Urinary bladder (tissue), 4 donors: ENCODE measurements around the gene PRKCE. TPM values are rescaled to one million over a fixed set of nuclear protein-coding genes. Genes with fewer than 3 reads are reported as not detected.

ENCODE experiments used
- DNase-seq: peaks from one replicate; pipeline ENCODE4 v3.0.0-alpha.2; 2015; ENCODE audit errors: extremely low spot score
- H3K27ac ChIP-seq: one replicate; pipeline ENCODE4 v1.5.1; 2013; ENCODE audit warnings: low read depth, mild to moderate bottlenecking, moderate library complexity
- H3K36me3 ChIP-seq: one replicate; pipeline ENCODE4 v1.6.1; 2013; ENCODE audit warnings: mild to moderate bottlenecking, moderate library complexity; ENCODE audit not compliant: insufficient read depth
- H3K4me1 ChIP-seq: one replicate; pipeline ENCODE4 v1.6.1; 2013; ENCODE audit warnings: mild to moderate bottlenecking, moderate library complexity; ENCODE audit not compliant: insufficient read depth
- H3K4me3 ChIP-seq: one replicate; pipeline ENCODE4 v1.5.1; 2013; ENCODE audit warnings: low read depth, low read length
- WGBS: extraction: QIAGEN DNeasy Blood & Tissue Kit; methylation state at CpG from one replicate; pipeline ENCODE4 v1.1.7; 2013; 5-methylcytosine and 5-hydroxymethylcytosine counted together
- polyA plus RNA-seq: library from polyadenylated mRNA; stranded (reverse); fragments of 200-250 nt; gene quantifications from one replicate; pipeline ENCODE4 v1.2.3, GENCODE V29; 2013
- total RNA-seq: library from RNA; depleted of rRNA; stranded (reverse); fragments of >200 nt; gene quantifications from one replicate; pipeline ENCODE4 v1.2.3, GENCODE V29; 2014
- donor health status: healthy with polysubstance abuse.
- donor health status: healthy.

The PRKCE gene
- total and polyA plus RNA-seq, 2 donors = 9.9 to 29.7 TPM

DNA sequence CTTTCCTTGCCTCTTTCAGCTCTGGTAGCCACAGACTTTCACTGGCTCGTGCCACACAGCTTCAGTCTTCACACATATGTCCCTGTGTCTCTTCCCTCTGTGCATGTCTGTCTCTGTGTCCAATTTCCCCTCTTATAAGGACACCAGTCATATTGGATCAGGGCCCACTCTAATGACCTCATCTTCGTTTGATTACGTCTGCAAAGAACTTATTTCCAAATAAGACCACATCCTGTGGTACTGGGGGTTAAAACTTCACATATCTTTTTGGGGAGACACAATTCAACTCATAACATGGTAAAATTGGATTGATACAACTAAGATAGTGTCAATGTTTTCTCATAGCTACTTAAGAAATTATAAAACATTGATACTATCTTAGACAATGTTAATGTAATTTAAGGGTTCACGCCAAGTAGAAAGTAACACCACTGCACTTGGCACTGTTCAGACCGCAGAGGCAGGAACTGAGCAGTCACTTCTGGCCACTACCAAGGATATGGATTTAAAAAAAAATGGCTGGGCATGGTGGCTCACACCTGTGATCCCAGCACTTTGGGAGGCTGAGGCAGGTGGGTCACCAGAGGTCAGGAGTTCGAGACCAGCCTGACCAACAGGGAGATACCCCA, 526.1 kb downstream of the PRKCE start:
- DNase-seq = no peak
- H3K4me3 ChIP-seq = no peak overlapping the region
- 93% methylated on average over 6 of the region's 6 CpGs for WGBS
- no peaks in the 10 kb centered on the region for H3K4me1 ChIP-seq
- H3K36me3 ChIP-seq = no peaks in the 10 kb centered on the region
- no peak overlapping the region for H3K27ac ChIP-seq

DNA sequence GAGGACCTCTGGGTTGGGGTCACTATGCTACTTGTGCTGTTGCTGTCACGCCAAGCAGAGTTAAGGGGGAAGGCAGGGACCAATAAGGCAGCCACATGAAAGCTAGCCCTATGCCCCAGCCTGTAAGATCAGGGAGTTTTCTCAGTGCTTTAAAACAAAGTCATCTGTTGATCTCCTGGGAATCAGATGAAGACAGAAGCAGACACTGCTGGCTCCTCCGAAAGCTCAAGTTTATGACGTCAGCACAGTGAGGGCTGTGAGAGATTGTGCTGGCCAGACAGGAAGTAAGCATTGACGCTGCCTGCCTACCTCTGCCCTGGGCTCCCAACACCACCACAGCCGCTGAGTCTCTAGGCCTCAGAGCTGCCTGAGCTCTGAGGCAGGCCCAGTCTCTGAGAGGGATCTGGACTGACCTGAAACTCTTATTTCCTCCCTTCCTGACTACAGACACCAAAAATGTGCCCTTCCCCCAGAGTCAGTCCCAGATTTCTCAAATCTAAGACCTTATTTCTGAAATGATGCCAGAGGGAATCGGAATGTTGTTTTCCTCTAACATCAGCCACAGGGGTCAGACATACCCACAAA, 527.7 kb downstream of the PRKCE start:
- DNase-seq = peak; percentile 32
- no peaks in the 10 kb centered on the region for H3K4me1 ChIP-seq
- peak overlapping the region; percentile 64 for H3K27ac ChIP-seq
- H3K4me3 ChIP-seq = no peak overlapping the region
- WGBS = 31% methylated on average over 6 of the region's 6 CpGs
- H3K36me3 ChIP-seq = no peaks in the 10 kb centered on the region

DNA sequence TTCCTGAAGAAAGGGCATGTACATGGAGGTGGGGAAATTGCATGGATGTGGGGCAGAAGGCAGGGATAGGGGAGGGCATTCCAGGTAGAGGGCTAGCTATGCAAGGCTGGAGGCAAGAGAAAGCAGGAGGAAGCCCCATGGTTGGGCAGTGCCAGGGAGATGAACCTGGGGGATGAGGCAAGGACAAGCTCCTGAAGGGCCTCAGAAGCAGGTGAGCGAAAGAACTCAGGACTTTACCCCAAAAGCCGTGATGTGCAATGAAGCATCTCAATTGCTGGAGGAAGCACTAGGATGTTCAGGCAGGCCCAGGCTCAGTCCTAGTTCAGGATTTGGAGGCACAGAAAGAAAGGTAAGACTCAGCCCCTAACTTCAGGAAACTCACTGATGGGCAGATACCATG, 528.7 kb downstream of the PRKCE start:
- no peak for DNase-seq
- 98% methylated on average over 2 of the region's 2 CpGs for WGBS

DNA sequence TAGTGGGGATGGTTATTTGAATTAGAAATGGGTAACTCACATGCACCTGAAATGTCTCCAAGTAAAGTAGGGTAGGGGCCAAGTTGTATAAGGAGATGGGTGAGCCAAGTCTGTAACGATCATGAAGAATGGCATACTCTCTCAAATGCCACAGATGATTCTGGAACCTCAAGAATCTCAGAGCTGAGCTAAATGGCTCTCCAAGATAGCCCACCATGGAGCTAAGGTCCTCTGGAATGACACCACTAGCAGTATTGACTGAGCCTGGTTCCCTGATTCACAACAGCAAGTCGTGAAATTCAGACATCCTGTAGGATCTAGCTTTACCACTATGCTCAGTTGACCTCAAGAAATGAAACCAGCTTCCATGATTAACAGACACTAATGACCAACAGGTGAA, 529.8 kb downstream of the PRKCE start:
- Histone ChIP-seq H3K4me3 (no peak overlapping the region), H3K27ac (no peak overlapping the region), H3K4me1 (no peaks in the 10 kb centered on the region), H3K36me3 (no peaks in the 10 kb centered on the region)
- 92% methylated on average over 2 of the region's 2 CpGs for WGBS
- no peak for DNase-seq

More for the DNA sequence above, 528.7 kb downstream of the PRKCE start:
- Histone ChIP-seq H3K4me1 (no peaks in the 10 kb centered on the region), H3K36me3 (no peaks in the 10 kb centered on the region), H3K27ac (no peak overlapping the region), H3K4me3 (no peak overlapping the region)

DNA sequence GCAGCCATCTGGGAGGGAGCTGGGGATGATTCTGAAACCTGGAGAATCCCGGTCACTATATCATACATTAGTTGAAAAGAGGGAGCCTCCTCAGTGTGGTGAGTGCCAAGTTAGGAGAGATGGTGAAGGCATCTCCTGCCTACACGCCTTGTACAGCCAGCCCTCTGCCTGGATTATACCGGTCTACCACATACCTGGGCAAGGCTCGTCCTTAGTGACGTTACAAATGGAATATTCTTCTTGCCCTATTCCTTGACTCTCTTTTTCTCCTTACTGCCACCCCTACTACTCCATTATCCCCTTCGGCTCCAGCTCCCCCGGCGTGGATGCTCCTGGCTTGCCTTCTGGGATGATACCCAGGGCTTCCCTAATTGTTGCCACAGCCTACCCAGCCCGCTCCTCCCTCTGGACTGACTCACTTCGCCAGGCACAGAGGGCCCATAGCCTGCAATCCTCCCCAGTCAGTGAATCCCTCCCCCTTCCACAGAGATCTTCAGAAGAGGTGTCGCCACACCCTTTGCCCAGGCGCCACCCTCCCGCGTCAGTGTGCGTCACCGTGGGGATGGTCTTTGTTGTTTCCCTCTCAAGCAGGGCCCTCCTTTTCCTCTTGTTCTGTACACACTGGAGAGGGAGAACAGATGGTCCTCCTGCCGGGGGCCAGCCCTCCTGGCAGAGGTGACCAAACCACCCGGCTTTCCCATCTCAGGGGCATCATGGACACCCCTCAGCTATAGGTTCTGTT, 530.5 kb downstream of the PRKCE start:
- no peak for DNase-seq
- Histone ChIP-seq H3K27ac (no peak overlapping the region), H3K36me3 (no peaks in the 10 kb centered on the region), H3K4me3 (no peak overlapping the region), H3K4me1 (no peaks in the 10 kb centered on the region)
- 97% methylated on average over 18 of the region's 18 CpGs for WGBS

DNA sequence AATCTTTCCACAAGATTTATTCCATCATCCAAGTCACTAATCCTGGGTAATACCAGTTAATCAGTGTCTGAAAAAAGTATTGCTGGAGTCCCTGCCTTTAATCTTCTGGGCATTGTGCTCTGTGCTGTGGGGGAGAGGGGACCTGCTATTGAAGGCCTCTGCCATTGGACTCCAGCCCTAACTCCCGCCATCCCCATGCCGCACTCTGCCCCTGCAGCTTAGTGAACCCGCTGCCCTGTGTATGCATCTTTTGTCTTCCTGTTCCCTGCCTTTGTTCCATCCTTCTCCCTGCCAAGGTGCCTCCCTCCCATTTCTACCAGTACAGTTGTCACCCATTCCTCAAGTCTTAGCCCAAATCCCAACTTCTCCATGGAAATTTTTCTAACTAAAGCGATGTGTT, 532.0 kb downstream of the PRKCE start:
- Histone ChIP-seq H3K27ac (no peak overlapping the region), H3K4me3 (no peak overlapping the region), H3K36me3 (no peaks in the 10 kb centered on the region), H3K4me1 (no peaks in the 10 kb centered on the region)
- WGBS = 98% methylated on average over 4 of the region's 4 CpGs
- DNase-seq = no peak

DNA sequence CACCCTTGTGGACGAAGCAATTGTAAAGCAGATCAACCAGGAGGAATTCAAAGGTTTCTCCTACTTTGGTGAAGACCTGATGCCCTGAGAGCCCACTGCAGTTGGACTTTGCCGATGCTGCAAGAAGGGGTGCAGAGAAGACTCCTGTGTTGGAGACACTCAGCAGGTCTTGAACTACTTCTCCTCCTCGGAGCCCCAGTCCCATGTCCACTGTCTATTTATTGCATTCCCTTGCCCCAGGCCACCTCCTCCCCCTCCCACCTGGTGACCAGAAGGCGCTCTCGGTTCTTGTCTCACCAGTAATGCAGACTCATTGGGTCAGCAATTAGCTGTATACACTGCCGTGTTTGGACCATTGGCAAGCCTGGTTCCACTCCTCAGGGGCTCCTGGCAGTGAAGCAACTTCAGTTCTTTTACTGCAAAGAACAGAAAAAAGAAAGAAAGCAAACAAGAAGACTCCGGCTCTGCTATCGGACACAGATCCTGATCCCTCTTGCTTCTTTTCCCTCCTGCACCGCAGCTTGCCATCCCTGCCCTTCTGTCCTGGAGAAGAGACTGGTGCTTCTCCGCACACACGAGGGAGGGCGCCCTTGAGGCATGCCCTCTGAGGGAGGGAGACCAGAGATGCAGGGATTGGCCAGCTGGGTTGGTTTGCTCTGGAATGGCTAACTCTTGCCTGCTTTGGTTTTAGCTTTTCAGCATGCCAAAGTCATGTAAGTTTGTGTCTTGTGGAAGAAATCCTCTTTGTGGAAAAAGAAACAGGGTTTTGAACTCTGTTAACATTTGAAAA, 533.5 kb downstream of the PRKCE start:
- DNase-seq = no peak
- Histone ChIP-seq H3K4me3 (no peak overlapping the region), H3K4me1 (no peaks in the 10 kb centered on the region), H3K27ac (no peak overlapping the region), H3K36me3 (no peaks in the 10 kb centered on the region)
- WGBS = 89% methylated on average over 12 of the region's 12 CpGs

DNA sequence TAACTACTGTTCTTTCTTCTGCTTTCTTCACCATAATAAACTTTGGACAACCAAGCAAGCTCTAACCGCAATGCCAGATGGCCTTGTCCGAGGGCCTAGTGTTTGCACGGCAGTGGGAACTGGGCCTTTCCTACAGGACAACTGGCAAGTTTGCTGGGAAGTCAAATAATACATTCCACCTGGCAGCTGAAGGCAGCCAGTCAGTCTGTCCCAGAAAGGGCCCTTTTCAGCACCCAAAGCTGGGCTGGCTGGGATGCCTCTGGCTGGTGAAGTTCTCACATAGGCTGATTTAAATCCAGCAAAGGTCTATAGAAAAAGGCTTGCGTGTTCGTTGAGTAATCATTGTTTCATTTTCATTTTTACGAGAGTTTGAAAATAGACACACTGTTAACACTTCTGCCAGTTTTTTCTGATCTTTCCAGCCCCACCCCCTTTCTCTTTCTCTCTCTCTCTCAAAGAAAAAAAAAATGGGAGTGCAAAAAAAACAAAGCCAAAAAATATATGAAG, 535.7 kb downstream of the PRKCE start:
- Histone ChIP-seq H3K36me3 (no peaks in the 10 kb centered on the region), H3K27ac (peak overlapping the region; percentile 4), H3K4me1 (no peaks in the 10 kb centered on the region), H3K4me3 (no peak overlapping the region)
- no peak for DNase-seq
- 8% methylated on average over 6 of the region's 6 CpGs for WGBS

DNA sequence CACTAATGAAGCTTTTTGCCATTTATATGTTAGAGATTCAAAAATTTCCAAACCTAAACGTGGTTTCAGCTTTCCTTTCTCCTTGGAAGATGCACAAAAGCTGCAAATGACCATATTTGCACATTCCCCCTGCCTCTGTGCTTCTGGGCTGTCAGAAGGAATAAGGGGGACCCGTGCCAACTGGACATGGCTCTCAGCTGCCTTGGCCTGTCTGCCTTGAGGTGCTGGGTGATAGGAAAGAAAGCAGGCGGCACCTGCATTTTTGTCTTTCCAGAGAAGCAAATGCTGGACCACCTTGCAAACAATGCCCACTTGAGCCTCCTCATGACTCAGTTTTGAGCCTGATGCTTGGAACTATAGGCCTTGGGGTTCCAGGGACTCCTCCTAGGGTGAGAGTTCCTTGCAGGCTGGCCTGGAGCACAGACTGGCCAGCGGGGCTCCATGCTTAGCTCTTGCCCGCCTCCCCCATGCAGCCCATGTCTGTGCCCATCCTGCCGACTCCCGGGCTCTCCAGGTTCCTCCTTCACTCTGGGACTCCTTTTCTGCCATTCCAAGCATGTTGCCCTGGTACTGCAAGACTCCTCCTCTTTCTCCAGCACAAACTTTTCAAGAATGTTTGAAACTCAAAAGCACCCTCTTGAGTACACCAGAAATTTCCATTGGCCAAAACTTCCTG, 536.7 kb downstream of the PRKCE start:
- Histone ChIP-seq H3K36me3 (no peaks in the 10 kb centered on the region), H3K4me3 (no peak overlapping the region), H3K27ac (no peak overlapping the region), H3K4me1 (no peaks in the 10 kb centered on the region)
- 76% methylated on average over 7 of the region's 7 CpGs for WGBS
- DNase-seq = no peak

DNA sequence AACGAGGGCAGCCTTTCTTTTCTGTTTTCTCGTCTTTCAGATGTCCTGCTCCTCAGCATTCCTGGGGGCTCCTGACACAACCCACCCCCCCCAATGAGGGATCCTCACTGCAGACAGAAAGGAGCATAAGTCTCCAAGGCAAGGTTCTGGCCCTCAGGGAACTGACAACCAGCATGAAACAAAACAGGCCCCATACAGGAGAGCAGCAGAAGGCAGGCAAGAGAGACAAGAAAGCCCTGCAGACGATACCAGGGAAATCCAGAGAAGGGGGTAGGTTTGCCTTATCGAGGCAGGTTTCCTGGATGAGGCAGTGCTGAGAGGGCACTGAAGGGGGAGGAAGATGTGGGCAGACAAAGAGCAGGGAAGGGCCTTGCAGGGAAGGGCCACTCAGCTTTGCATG, 541.9 kb downstream of the PRKCE start:
- 59% methylated on average over 4 of the region's 4 CpGs for WGBS
- H3K27ac ChIP-seq = no peak overlapping the region

DNA sequence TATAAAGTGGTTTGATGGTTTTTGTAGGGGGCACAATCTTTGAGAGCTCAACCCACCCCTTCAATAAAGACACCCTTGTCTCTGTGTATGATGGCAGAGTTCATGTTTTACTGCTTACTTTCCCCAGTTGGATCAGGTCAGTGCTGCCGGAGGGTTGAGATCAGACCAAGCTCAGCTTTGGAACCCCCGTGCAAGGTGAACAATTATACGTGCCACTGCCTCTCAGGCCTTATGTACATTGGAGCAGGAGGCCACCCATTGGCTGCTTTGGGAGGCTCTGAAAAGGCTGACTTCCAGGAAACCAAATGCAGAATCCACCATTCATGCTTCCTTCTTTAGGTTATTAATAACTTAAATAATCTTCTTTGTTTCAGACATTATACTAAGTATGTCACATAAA, 542.4 kb downstream of the PRKCE start:
- 94% methylated on average over 3 of the region's 3 CpGs for WGBS
- DNase-seq = no peak
- H3K4me1 ChIP-seq = no peaks in the 10 kb centered on the region
- H3K36me3 ChIP-seq = no peaks in the 10 kb centered on the region
- H3K4me3 ChIP-seq = no peak overlapping the region
- no peak overlapping the region for H3K27ac ChIP-seq

More for the DNA sequence above, 541.9 kb downstream of the PRKCE start:
- no peak for DNase-seq
- Histone ChIP-seq H3K36me3 (no peaks in the 10 kb centered on the region), H3K4me3 (no peak overlapping the region), H3K4me1 (no peaks in the 10 kb centered on the region)

DNA sequence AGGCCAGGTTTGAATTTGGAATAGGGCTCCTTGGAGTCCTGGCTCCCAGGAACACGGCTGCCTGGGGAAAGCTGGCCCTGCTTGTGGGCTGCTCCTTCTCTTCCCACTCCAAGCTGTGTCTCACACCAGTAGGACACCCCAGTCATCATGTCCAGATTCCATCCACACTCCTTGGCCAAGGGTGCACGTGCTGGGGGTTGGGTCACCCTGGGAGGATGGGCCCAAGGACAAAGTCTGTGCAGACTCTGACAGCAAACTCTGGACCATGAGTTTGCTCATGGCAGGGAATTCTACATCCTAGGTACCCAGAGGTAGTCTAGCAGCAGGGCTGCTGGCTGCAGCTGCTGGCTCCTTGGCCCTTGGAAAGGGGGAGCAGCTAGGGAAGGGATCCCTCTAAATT, 543.4 kb downstream of the PRKCE start:
- no peak for DNase-seq
- Histone ChIP-seq H3K27ac (no peak overlapping the region), H3K36me3 (no peaks in the 10 kb centered on the region), H3K4me3 (no peak overlapping the region), H3K4me1 (no peaks in the 10 kb centered on the region)
- 87% methylated on average over 2 of the region's 2 CpGs for WGBS

DNA sequence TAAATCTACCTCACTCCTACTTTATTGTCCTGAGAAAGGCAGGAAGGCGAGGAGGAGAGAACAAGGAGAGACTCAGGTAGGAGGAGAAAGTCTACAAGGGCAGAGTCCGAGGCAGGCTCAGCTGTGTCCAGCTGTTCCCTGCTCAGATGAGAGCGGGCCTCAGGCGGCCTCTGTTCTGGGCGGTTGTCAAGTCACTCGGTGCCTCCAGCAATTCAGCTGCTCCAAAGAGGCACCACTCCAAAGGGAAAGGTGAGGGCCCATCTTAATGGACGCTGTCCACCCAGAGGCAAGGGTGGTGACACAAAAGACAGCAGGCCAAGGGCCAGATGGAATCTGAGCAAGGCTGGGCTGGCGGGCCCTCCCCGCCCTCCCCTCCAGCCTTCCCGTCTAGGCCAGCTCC, 544.3 kb downstream of the PRKCE start:
- H3K36me3 ChIP-seq = no peaks in the 10 kb centered on the region
- WGBS = 84% methylated on average over 10 of the region's 10 CpGs
- no peak overlapping the region for H3K27ac ChIP-seq
- no peaks in the 10 kb centered on the region for H3K4me1 ChIP-seq
- no peak overlapping the region for H3K4me3 ChIP-seq
- DNase-seq = no peak
